Right lobe of liver (tissue), 4 donors: ENCODE results near the gene IGFALS.

Experiments used
- POLR2A ChIP-seq: fragments of 450-650 bp; IDR thresholded peaks from one replicate; pipeline ENCODE4 v1.6.1; 2017; ENCODE audit warnings: antibody characterized with exemption, mild to moderate bottlenecking
- TF ChIP-seq, protein P1 (sequence below), 4 donors: fragments of 200-600 bp in 3 of 4; fragments of 450-650 bp in 1 of 4; IDR thresholded peaks; one replicate each; pipeline versions ENCODE4 v1.5.1 to v1.8.0; 2016 to 2022; ENCODE audit warnings: antibody characterized with exemption in 4 of 4, mild to moderate bottlenecking in 2 of 4
- donor health status: DM: no; HTN: no; CAD: no.
- donor health status: DM: no; HTN: no; CAD: no.
- donor health status: DM: no; HTN: yes; CAD: no.

DNA sequence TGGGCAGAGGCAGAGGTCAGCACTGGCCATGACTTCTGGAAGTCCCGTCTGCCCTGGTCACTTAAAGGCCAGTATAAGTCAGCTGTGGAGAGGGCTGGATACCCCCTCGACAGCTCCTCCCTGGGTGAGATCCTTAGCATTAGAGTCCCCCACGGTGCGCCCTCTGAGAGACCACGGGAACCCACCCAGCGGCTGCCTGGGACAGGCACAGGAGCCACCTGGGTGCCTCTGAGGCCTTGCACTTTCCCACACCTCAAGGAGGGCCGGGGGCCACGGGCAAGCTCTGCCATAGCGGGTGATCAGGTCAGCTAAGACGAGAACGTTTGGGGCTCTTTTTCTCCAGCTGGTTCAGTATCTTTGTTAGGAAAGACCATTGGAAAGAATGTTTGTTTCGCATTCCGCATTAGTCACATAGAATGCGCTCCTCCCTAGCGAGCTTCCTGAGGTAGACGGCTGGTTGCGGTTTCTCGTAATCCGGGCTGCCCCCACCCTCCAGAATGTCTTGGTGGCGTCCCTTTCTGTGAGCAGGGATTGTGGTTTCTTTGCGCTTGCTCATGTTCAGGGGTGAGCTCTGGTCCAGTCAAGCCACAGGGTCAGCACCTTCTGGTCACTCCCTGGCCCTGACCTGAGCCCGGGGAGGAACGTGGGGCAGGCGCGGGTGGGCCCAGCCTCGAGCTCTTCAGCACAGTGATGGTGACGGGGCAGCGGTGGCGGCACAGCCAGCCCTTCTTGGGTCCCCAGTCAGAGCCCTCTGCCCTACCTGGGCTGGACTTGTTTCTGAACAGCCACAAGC lies 47.4 kb downstream of the IGFALS start:
- TF ChIP-seq, protein P1, sequence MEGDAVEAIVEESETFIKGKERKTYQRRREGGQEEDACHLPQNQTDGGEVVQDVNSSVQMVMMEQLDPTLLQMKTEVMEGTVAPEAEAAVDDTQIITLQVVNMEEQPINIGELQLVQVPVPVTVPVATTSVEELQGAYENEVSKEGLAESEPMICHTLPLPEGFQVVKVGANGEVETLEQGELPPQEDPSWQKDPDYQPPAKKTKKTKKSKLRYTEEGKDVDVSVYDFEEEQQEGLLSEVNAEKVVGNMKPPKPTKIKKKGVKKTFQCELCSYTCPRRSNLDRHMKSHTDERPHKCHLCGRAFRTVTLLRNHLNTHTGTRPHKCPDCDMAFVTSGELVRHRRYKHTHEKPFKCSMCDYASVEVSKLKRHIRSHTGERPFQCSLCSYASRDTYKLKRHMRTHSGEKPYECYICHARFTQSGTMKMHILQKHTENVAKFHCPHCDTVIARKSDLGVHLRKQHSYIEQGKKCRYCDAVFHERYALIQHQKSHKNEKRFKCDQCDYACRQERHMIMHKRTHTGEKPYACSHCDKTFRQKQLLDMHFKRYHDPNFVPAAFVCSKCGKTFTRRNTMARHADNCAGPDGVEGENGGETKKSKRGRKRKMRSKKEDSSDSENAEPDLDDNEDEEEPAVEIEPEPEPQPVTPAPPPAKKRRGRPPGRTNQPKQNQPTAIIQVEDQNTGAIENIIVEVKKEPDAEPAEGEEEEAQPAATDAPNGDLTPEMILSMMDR (IDR thresholded peaks at IDR 0.05): no peak
- TF ChIP-seq POLR2A: no peak
